Spleen (tissue), 11 donors: ENCODE results near the gene PIK3CB. TPM values are rescaled to one million over a fixed set of nuclear protein-coding genes. Genes with fewer than 3 reads are reported as not detected.

ENCODE experiments used
- DNase-seq: peaks from one replicate; pipeline ENCODE4 v3.0.0-alpha.2; 2020
- H3K27ac ChIP-seq, 8 donors: fragments of 200-600 bp; sonication (generic) in 7 of 8; 1 replicate in 4 of 8; 2 replicates in 4 of 8; pipeline versions ENCODE4 v1.5.0 to v1.8.0; 2016 to 2021; ENCODE audit warnings: inconsistent platforms in 4 of 8, mild to moderate bottlenecking in 4 of 8, moderate library complexity in 1 of 8
- H3K27me3 ChIP-seq, 7 donors: fragments of 200-600 bp; sonication (generic) in 6 of 7; replicated peaks in 1 of 7; 1 replicate in 4 of 7; 2 replicates in 3 of 7; pipeline versions ENCODE4 v1.5.0 to v1.8.0; 2016 to 2021; ENCODE audit warnings: inconsistent platforms in 3 of 7, mild to moderate bottlenecking in 1 of 7
- H3K36me3 ChIP-seq, 6 donors: fragments of 200-600 bp; sonication (generic) in 5 of 6; 1 replicate in 4 of 6; 2 replicates in 2 of 6; pipeline versions ENCODE4 v1.5.0 to v1.8.0; 2016 to 2021; ENCODE audit warnings: inconsistent platforms in 2 of 6
- H3K4me1 ChIP-seq, 6 donors: fragments of 200-600 bp; sonication (generic) in 5 of 6; 1 replicate in 3 of 6; 2 replicates in 3 of 6; pipeline versions ENCODE4 v1.5.0 to v1.8.0; 2016 to 2021; ENCODE audit warnings: inconsistent platforms in 3 of 6
- H3K4me3 ChIP-seq, 8 donors: fragments of 200-600 bp; sonication (generic) in 7 of 8; 1 replicate in 4 of 8; 2 replicates in 4 of 8; pipeline versions ENCODE4 v1.5.0 to v1.8.0; 2016 to 2021; ENCODE audit warnings: inconsistent platforms in 4 of 8, mild to moderate bottlenecking in 4 of 8, moderate library complexity in 2 of 8
- H3K9me3 ChIP-seq, 8 donors: fragments of 200-600 bp; sonication (generic) in 7 of 8; 1 replicate in 4 of 8; 2 replicates in 4 of 8; pipeline versions ENCODE4 v1.5.0 to v1.8.0; 2016 to 2021; ENCODE audit warnings: inconsistent platforms in 4 of 8
- POLR2A ChIP-seq, 3 donors: fragments of 450-650 bp; IDR thresholded peaks; one replicate each; pipeline ENCODE4 v1.5.1; 2017; ENCODE audit warnings: antibody characterized with exemption in 3 of 3, mild to moderate bottlenecking in 1 of 3
- POLR2AphosphoS5 ChIP-seq, 3 donors: sonication (generic); formaldehyde crosslinking; IDR thresholded peaks; one replicate each; pipeline ENCODE4 v1.5.1; 2017; ENCODE audit warnings: antibody characterized with exemption in 3 of 3
- WGBS, 5 donors: extraction: QIAGEN DNeasy Blood & Tissue Kit in 3 of 5; methylation state at CpG; one replicate each; pipeline versions ENCODE4 v1.1.5 to v1.1.7; 2013 to 2018; 5-methylcytosine and 5-hydroxymethylcytosine counted together
- intact Hi-C: fragments of 100-400 bp; cut with DNase I; formaldehyde crosslinking; loops from one replicate; pipeline ENCODE4 v1.15.0; 2023; ENCODE audit warnings: low total_unique reads
- polyA plus RNA-seq, 3 donors: library from polyadenylated mRNA; stranded (reverse); fragments of 200-250 nt; gene quantifications; one replicate each; pipeline ENCODE4 v1.2.1, GENCODE V29; 2013
- total RNA-seq, 7 donors: library from RNA; depleted of rRNA in 3 of 7; stranded (reverse); fragments of >200 nt in 3 of 7; fragmentation: NEBNext Ultra II Directional in 4 of 7; extraction: Animal tissue kit (Norgen Biotek cat#: 25700) in 4 of 7; gene quantifications; one replicate each; pipeline versions ENCODE4 v1.1.0 to v1.2.1, GENCODE V29; 2016 to 2021
- TF ChIP-seq, protein P1 (sequence below), 11 experiments: fragments of 200-600 bp in 7 of 11; fragments of 450-650 bp in 4 of 11; sonication (generic) in 4 of 11; IDR thresholded peaks in 8 of 11; conservative IDR thresholded peaks in 3 of 11; 1 replicate in 7 of 11; 2 replicates in 4 of 11; pipeline versions ENCODE4 v1.4.0 to v1.8.0; 2016 to 2021; ENCODE audit warnings: antibody characterized with exemption in 11 of 11, inconsistent platforms in 4 of 11, mild to moderate bottlenecking in 1 of 11
- donor health status: healthy with polysubstance abuse.
- donor health status: DM: no; HTN: no; CAD: no; lungs with moderate emphysema.
- donor health status: DM: no; HTN: no; CAD: no.
- donor health status: Bipolar disorder and iron deficiency.
- donor health status: healthy.
- donor health status: DM: no; HTN: no; CAD: no.
- donor health status: DM: yes; HTN: yes; CAD: no.

The PIK3CB gene
- total and polyA plus RNA-seq, 10 donors = 4.6 to 43.8 (median 34.4) TPM

GRCh38 chr3:138678874-138679392 lies 155.8 kb downstream of the PIK3CB start:
- TF ChIP-seq POLR2A (IDR thresholded peaks at IDR 0.05) (no peak), POLR2AphosphoS5 (IDR thresholded peaks at IDR 0.05) (no peak)
- TF ChIP-seq, protein P1, sequence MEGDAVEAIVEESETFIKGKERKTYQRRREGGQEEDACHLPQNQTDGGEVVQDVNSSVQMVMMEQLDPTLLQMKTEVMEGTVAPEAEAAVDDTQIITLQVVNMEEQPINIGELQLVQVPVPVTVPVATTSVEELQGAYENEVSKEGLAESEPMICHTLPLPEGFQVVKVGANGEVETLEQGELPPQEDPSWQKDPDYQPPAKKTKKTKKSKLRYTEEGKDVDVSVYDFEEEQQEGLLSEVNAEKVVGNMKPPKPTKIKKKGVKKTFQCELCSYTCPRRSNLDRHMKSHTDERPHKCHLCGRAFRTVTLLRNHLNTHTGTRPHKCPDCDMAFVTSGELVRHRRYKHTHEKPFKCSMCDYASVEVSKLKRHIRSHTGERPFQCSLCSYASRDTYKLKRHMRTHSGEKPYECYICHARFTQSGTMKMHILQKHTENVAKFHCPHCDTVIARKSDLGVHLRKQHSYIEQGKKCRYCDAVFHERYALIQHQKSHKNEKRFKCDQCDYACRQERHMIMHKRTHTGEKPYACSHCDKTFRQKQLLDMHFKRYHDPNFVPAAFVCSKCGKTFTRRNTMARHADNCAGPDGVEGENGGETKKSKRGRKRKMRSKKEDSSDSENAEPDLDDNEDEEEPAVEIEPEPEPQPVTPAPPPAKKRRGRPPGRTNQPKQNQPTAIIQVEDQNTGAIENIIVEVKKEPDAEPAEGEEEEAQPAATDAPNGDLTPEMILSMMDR (IDR thresholded peaks at IDR 0.05 in 8 of 11, conservative IDR thresholded peaks at IDR 0.05 in 3 of 11) = no peak
- Histone ChIP-seq H3K36me3 (peaks cover 0 to 100% (median 18%) of the 10 kb centered on the region in 6 donors), H3K27me3 (no peaks in the 10 kb centered on the region), H3K4me1 (peaks cover 0 to 5% (median 0%) of the 10 kb centered on the region in 6 donors), H3K9me3 (peaks cover 5 to 32% (median 26%) of the 10 kb centered on the region in 8 donors), H3K4me3 (no peak overlapping the region), H3K27ac (no peak overlapping the region)
- no peak for DNase-seq
- WGBS, 5 donors = 90 to 98% (median 94%) methylated on average over 5 of the region's 5 CpGs
- intact Hi-C loops = loop anchor here (10.0 kb wide), 1 partner anchor 84 kb away; the partner anchor contains the start of gene CEP70

DNA sequence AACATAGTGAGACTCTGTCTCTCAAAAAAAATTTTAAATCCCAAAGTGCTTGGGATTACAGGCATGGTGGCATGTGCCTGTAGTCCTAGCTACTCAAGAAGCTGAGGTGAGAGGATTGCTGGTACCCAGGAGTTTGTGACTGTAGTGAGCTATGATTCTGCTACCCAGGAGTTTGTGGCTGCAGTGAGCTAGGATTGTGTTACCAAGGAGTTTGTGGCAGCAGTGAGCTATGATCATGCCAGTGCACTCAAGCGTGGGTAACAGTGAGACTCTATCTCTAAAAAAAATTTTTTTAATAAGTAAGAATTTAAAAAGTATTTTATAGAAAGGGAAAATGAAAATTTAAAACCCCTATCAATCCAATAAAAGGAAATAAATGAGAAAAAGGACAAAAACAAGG lies 156.6 kb downstream of the PIK3CB start:
- Histone ChIP-seq H3K9me3 (peaks cover 5 to 32% (median 26%) of the 10 kb centered on the region in 8 donors), H3K27me3 (no peaks in the 10 kb centered on the region), H3K27ac (no peak overlapping the region), H3K4me3 (no peak overlapping the region), H3K4me1 (peaks cover 0 to 5% (median 0%) of the 10 kb centered on the region in 6 donors), H3K36me3 (peaks cover 0 to 100% (median 18%) of the 10 kb centered on the region in 6 donors)
- no peak for TF ChIP-seq POLR2A (IDR thresholded peaks at IDR 0.05)
- TF ChIP-seq POLR2AphosphoS5 (IDR thresholded peaks at IDR 0.05) = no peak
- TF ChIP-seq, protein P1 (IDR thresholded peaks at IDR 0.05 in 8 of 11, conservative IDR thresholded peaks at IDR 0.05 in 3 of 11) = no peak
- intact Hi-C loops = loop anchor here (10.0 kb wide), 1 partner anchor 83 kb away; the partner anchor contains the start of gene CEP70
- no peak for DNase-seq
- WGBS, 5 donors = 94 to 100% (median 98%) methylated on average over 1 of the region's 1 CpG

DNA sequence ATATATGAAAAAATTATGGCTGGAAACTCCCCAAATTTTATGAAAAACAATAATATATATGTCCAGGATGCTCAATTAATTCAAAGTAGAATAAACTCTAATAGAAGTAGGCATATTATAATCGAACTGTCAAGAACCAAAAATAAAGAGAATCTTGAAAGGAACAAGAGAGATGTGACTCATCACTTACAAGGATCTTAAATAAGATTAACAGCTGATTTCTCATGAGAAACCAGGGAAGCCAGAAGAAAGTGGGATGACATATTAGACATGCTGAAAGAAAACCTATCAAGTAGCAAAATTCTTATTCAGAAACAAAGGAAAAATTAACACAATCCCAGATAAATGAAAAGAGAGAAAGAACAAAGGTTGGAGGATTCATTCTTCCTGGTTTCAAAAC lies 159.3 kb downstream of the PIK3CB start:
- WGBS, 5 donors = 95 to 98% (median 98%) methylated on average over 1 of the region's 1 CpG
- intact Hi-C loops = loop anchor here (10.0 kb wide), 1 partner anchor 81 kb away; the partner anchor contains the start of gene CEP70

More for the DNA sequence above, 159.3 kb downstream of the PIK3CB start:
- TF ChIP-seq, protein P1 (IDR thresholded peaks at IDR 0.05 in 8 of 11, conservative IDR thresholded peaks at IDR 0.05 in 3 of 11) = no peak
- TF ChIP-seq POLR2A (IDR thresholded peaks at IDR 0.05) (no peak), POLR2AphosphoS5 (IDR thresholded peaks at IDR 0.05) (no peak)
- no peak for DNase-seq
- peaks cover 0 to 89% (median 13%) of the 10 kb centered on the region in 6 donors for H3K36me3 ChIP-seq
- peaks cover 0 to under 1% (median 0%) of the 10 kb centered on the region in 6 donors for H3K4me1 ChIP-seq
- no peak overlapping the region for H3K4me3 ChIP-seq
- H3K27ac ChIP-seq = no peak overlapping the region
- peaks cover 5 to 32% (median 26%) of the 10 kb centered on the region in 8 donors for H3K9me3 ChIP-seq
- no peaks in the 10 kb centered on the region for H3K27me3 ChIP-seq
